Glomerular visceral epithelial cell (primary cell): Measurements from ENCODE around the gene ARAP1.

Experiments
- DNase-seq: peaks from one replicate; pipeline ENCODE4 v3.0.0-alpha.2; 2016; ENCODE audit errors: extremely low spot score

Gene ARAP1

DNA sequence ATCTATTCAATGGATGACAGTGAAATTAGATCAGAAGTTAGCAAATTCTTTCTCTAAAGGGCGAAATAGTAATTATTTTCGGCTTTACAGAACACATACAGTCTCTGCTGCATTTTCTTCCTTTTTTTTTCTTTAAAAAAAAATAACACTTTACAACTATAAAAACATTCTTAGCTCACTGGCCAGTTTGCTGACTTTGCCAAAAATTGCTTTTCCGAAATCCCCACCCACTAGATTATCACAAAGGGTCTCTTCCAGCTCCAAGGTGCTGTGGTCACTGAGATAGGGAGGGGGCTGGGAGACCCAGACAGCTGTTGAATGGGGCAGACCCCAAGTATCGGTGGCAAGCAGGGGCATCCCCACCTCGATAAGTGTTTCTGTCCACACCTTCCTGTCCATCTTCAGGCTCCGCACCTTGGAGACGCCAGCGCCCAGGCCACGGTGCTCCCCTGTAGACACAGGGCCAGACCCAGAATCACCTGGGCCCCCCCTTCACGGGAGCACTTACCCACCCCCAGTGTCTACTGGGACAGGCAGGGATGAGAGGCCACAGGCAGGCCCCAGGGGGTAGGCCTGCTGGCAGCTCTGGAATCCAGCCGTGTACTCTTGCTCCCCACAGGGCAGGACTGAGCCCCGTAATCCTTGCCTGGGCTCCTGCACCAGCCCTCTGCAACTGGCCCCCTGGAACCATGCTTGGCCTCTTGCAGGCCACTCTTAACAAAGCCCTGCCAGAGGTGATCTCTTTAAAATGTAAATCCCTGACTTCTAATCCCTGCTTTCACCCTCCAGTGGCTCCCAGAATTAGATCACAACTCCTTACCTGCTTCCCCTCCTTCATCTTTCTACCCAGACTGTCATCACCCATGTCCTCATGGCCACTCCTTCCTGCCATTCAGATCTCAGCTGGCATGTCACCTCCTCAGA, 46.5 kb downstream of the ARAP1 start:
- DNase-seq: no peak

DNA sequence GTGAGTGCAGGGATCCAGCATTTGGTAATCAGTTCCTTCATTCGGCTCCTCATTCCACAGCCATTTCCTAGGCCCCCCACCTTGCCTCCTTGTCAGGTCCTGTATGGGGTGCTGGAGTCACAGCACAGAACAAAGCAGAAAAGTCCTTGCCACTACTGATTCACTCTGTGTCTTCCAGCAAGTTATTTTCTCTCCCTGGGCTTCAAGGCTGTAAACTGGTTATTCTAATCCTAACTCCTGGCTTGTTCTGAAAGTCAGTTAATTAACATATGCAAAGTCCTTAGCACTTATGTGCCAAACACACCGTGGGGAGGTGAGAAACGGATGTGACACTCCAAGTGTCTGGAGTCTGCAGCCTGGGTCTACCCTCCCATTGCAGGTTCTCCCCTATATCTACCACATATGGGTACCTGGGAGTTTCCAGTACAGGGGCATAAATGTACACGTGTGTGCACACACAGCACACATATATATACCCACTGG, 47.4 kb downstream of the ARAP1 start:
- no peak for DNase-seq

DNA sequence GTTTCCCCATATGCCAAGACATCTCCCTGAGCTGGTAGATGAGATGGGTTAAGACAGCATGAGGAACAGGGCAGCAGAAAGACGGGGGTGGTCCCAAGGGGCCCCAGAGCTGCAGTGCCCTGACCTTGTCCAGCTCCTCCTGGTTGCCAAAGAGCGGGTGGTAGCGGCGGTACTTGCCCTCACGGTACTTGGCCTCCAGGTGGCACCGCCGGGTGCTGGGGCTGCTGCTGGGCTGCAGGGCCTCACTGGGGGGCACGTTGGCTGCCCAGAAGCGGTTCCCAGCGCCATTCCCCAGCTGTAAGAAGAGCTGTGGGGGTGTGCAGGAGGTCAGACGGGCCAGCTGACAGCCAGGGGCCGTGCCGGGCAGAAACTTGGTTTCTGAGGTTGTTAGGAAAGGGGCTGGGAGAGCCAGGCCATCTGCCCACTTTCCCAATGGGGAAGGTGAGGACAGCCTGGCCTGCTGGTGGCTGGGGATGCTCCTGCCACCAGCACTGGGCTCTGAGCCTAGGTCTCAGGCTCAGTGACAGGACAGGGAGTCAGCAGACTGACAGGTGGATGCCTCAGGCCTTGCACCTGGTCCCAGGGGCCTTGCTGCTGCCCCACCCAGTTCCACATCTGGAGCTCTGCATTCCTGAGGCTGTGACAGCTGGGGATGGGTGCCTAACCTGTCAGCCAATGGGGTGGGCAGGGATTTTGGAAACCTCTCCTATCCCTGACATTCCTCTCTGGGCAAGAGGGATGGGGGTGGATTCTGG, 48.0 kb downstream of the ARAP1 start:
- DNase-seq: no peak

DNA sequence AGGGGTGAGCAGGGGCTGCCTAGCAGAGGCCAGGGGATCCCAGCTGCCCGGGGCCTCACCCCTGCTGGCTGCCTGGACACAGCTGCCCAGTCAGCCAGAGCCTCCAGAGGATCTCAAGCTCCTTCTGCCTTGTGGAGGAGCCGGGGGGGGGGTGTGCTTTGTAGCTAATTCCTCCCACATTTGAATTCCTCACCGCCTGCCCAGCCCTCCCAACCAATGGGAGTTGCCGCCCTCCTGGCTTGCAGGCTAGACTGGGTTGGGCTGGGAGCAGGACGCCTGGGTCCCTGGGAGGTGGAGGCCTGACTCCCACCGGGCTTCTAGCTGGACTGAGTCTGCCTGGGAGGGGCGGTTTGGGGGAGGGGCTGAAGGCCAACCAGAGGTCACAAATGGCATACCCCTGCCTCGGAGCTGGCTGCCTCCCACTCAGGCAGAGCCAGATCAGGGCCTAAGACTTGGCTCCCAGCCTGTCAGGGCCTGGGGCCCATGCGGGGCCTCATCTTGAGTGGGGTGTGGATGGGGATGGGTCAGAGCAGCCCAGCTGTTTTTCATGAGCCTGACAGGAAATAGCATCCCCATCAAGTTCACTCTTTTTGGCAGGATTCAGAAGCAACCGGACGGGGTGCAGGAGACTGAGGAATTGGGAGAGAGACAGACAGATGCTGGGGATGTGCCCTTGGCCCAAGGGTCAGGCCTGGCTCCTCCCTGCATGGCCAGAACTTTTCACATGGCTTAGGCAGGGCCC, 48.8 kb downstream of the ARAP1 start:
- DNase-seq: no peak

DNA sequence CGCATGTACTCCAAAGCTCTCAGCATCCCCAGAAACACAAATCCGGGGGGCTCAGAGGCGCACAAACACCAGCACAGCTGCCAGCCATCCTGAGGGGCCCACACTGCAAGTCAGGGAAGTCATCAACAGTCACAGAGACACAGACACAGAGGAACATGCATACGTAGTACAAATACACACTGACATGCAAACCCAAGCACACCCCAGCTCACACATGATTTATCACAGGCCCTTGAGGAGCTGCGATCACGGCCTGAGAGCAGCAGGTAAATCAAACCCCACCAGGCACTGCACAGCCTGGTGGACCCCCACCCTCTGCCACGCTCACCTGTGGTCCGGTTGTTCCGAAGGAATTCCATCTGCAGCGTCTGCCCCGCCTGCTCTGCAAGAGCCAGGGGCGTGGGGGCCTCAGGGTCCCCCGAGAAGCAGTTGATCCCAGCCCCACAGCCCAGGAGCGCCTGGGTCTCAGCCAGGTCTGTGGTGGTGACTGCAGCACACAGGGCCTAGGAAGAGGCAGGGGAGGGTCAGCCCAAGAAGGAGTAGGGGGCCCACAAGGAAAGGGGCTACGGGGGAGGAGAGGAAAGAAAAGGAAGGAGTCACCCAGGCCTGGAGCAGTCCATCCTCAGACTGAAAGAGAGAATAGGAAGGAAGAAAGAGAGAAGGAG, 49.5 kb downstream of the ARAP1 start:
- DNase-seq: no peak

DNA sequence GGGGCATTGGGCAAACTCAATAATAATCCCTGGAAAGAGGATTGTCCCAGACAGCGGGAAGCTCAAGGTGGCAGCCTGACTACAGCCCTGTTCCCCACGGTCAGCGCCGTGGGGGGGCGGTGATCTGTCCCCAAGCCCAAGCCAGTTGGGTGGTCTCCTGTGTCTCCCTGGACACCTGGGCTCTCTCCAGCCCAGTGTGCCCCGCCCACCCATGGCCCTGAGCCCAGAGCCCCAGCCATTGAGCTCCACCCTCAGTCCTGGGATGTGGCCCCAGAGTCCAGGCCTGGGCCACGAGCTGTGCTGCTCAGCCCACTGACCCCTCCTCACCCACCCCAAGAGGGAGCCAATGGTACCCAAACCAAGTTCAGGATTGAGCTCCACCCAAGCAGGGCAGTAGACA, 50.1 kb downstream of the ARAP1 start:
- DNase-seq: no peak

DNA sequence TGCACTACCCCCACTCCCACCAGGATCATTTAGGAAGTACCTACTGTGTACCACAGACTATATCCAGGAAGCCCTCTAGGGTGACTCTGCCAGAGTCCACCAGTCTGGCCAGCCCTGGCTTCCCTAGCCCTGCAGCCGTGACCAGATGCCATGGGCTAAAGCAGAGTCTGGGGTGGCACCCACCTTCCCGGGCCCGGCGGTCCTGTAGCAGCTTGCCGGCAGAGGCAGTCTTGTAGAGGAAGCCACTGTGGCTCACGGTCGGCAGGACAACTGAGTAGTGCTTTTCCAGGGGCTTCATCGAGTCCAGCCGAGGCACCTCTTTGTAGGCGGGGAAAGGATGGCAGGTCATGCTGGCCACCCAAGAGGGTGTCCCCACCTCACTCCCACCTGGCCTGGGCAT, 50.7 kb downstream of the ARAP1 start:
- no peak for DNase-seq

DNA sequence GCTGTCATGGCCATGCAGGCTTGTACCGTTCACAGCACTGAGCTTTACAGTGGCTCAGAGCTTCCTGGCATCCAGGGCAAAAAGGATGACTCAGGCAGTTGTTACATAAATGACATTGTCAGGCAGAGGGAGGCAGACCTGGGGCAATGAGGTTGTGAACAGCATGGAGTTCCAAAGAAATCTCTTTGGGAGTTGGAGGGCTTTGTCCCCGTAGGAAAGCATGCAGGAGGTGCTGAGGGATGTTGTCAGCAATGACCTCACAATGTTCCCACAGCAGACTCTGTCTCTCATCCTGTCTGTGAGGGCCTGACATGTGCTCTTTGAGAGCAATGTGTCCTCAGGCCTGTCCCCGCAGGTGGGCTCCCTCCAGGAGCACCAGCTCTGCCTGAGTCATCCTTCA, 52.1 kb downstream of the ARAP1 start:
- DNase-seq: no peak

DNA sequence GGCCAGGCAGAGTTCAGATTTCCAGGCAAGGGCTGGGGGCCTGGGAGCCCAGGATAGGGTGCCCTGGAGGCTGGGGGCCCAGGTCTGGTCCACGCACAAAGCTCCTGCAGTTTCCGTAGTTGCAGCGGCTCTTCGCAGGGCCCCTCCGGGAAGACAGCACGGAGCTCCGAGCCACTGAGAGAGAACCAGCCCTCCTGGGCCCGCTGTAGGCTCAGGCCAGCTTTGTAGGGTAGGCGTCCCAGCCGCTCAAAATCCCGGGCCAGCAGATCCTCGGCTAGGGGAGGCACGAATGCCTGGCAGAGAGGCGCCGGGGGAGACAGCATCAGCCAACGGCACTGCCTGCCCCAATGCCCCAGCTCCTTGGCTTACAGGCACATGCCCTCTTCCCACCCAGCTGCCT, 54.4 kb downstream of the ARAP1 start:
- DNase-seq: no peak

DNA sequence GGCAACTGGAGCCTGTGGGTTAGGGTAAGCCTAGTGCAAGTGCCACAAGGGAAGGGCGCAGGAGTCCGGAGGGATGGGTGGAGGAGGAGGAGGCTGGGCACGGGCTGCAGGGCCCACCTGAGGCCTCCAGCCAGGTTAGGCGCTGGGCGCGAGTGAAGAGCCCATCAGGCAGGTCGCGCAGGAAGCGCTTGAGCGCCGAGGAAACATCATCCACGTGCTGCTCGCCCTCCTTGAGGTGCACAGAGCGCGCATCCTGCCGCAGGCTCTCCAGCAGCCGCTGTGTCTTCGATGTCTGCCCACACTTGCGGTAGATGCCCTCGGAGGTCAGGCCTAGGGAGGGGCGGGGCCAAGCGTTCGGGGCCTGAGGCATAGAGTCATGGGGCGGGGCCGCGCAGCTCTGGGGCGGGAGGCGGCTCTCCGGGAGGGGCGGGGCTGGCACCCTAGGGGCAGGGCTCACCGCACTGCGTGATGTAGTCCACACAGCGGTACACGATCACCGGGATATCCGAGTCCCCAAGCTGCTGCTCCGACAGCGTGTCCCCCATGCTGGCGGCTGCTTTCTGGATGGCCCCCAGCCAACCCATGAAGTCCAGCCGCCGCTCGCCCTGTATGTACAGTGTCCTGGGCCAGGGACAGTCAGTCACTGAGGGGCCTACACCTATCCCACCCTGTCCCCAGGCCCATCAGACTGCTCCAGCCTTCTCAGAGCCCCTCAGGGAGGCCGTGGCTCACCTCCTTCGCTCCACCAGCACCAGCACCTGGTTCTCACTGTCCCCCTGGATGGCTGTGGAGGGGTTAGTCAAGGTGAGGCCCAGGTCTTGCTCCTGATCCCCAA, 55.1 kb downstream of the ARAP1 start:
- no peak for DNase-seq

DNA sequence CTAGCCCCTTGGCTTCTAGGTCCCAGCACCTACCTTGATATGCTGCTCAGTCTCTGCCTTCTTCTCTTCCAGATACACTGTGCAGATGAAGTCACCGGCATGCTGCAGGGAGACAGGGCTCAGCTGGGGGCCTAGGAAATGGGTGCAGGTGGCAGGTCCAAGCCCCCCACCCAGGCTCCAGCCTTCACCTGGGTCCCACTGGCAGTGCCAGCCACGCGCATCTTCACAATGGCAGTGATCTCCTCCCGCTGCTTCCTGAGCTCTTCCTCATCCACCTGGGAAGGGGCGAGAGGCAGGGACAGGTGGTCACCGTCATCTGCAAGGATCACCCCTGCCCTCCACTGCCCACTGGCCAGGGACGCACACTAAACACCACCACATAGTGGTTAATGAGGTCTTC, 56.9 kb downstream of the ARAP1 start:
- no peak for DNase-seq

DNA sequence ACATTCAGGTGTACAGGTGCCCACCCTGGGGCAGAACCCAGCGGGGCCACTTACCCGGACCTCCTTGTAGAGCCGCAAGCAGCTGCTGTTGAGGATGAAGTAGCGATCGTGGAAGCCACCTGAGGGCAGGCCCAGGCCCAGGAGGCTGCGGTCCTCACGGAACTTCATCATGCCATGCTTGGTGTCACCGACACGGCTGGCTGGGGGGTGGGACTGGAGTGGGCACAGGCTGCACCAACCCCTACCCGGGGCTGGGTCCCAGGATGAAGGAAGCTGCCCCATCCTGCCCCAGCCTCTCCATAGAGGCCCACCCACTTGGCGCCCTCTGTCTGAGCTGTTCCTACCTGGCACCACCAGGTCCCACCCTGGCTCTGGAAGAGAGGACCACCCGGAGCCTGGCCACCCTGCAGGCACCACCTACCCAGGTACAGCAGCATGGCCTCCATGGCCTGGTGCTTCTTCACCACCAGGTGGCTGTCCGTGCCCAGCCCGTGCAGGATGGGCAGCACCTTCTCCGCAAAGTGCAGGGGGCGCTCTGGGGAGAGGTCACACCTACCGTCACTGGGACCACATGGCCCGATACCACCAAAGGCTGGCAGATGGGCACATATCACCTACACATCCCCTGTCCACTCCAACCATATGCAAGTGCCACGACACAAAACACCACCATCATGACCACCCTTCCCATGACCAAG, 58.8 kb downstream of the ARAP1 start:
- DNase-seq: no peak

DNA sequence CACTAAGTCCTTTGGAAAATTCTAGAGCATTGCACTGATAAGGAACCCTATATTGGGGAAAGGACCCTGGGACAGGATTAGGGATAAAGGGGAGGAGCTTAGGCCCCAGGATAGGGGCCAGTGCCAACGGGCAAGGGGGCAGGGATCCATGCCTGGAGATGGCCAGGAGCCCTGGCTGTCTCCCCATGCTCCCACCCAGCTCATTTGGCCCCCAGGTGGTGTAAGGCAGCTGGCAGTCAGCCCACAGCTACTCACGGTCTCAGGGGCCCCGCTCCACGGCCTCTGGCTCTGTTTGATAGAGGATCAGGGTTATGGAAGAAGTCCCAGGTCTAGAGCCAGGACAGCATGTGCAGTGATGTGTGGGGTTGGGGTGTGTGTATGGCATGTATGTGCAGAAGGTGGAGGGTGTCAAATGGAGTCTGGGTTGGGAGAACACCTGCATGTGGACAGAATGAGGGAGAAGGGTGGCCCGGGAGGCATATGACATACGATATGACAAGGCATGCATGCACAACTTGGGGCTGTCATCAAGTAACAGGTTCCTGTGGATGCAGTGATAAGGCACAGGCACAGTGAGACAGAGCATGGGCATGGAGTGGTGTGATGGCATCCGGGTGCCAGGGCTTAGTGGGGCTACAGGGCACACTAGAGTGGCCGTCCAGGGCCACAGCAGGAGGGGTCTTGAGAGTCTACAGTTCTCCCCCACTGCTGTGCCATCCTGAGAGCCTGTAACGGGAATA, 59.5 kb downstream of the ARAP1 start:
- no peak for DNase-seq

DNA sequence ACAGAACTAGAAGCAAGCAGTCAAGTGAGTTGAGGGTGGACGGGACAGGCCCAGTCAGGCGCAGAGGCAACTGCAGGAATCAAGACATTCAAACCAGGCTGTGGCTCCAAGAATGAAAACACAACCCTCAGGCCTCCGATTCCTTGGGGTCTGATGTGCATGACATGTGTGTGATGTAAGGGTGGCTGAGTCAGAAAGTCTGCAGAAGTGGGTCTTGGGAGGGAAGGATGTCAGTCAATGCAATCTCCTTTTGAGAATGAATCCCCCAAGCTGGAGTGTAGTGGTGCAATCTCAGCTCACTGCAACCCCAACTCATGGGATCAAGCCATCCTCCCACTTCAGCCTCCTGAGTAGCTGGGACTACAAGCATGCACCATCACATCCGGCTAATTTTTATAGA, 62.0 kb downstream of the ARAP1 start:
- DNase-seq: no peak

DNA sequence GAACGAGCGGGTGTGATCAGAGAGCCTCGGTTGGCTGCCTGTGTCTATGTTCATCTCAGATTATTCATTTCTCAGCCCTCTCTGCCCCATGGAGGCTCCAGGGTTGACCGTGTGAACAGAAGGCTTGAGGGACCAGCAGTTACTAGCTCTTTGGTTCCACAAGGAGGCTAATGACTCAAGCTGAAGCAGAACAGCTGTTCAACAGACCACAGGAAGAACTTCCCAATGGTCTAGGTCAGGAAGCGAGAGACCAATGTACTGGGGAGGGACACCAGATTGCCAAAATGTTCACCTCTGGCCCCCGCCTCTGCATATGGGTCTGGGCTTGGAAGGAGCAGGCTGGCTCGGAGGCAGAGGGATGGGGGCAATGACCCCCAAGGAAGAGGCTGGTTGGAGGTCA, 63.3 kb downstream of the ARAP1 start:
- no peak for DNase-seq

DNA sequence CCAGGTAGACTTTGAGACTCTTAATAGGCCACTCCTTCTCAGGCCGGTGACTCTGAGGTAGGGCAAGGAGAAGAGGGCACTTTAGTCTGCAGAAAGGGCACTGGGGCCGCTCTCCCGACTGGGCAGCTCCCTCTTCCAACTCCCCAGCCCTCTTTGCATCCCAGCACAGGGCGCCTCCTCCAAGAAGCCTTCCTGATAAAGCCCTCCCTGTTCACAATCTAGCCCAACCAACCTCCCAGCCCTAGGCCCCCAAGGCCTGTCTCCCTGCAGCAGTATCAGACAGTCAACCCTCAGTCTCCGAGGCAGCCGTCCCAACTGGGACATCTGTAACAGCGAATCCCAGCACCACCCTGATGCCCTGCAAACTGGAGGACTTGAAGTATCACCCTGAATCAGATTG, 63.7 kb downstream of the ARAP1 start:
- no peak for DNase-seq

DNA sequence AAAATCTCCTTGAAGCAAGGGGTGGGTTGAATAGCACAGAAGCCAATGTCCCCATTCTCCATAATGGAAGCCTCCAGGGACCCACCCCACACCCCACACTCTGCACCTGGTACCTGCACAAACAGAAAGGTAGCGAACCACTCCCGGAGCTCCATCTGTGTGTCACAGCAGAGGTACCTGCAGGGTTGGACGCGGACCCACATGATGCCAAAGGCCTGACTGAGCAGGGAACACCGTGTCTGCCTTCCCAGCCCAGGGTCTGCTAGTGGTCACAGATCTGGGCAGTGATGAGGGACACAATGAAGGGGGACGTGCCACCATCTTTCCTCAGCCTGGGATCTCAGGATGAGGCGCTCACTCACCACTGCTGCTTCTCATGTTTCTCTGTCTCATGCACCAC, 64.9 kb downstream of the ARAP1 start:
- DNase-seq: no peak

DNA sequence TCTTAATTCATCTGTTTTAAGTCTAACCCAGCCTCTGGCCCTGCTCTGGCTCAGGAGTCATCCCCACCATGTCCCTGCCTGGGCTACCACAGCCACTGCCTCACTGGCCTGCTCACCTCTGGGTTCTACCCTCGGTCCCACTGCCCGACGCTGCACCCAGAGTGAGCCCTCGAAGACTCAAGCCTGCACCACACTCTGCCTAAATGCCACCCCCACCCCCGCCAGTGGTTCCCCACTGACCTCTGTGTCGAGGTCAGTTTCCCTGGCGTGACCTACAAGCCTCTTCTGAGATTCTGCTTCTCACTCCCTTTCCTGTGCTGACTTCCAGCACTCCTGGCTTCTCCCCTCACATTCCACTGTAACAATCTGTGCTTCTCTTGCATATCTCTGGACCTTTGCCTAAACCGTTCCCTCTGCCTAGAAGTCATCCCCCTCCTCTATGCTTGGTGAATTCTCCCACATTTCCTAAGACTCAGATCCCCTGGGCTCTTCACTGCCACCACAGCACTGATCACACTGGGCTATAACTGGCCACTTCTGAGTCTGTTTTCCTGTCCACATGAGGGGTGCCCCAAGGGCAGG, 65.5 kb downstream of the ARAP1 start:
- DNase-seq: no peak
